DND-41 (cell line): ENCODE measurements around the gene CDK2AP2.
A peak's percentile ranks its signal among the peaks of the same experiment; 100 is the strongest.

ENCODE experiments used
- ATAC-seq: fragments of 200-7000 bp; cut with Tn5 transposase; 3 replicates; pipeline ENCODE4 v1.9.1; 2021; ENCODE audit warnings: low read depth; ENCODE audit not compliant: insufficient read depth
- DNase-seq: peaks from one replicate; pipeline ENCODE4 v3.0.0-alpha.2; 2020
- H2AFZ ChIP-seq: 2 replicates; pipeline ENCODE4 v1.6.0; 2012; ENCODE audit warnings: low read depth, low read length
- H3K27ac ChIP-seq: 2 replicates; pipeline ENCODE4 v1.5.1; 2012; ENCODE audit warnings: low read length, inconsistent platforms
- H3K27me3 ChIP-seq: fragments of 200-600 bp; sonication (generic); 2 replicates; pipeline ENCODE4 v1.6.0; 2012; ENCODE audit warnings: low read length, mild to moderate bottlenecking, inconsistent platforms; ENCODE audit not compliant: insufficient read depth, poor library complexity
- H3K36me3 ChIP-seq: 2 replicates; pipeline ENCODE4 v1.5.1; 2012; ENCODE audit warnings: low read length, inconsistent platforms; ENCODE audit not compliant: insufficient read depth
- H3K4me1 ChIP-seq: 2 replicates; pipeline ENCODE4 v1.5.1; 2012; ENCODE audit warnings: mild to moderate bottlenecking, low read length; ENCODE audit not compliant: insufficient read depth
- H3K4me2 ChIP-seq: 2 replicates; pipeline ENCODE4 v1.6.0; 2012; ENCODE audit warnings: mild to moderate bottlenecking, moderate library complexity, low read length, inconsistent platforms; ENCODE audit not compliant: insufficient read depth
- H3K4me3 ChIP-seq, 2 experiments: fragments of 200-600 bp in 1 of 2; shearing (Covaris generic) in 1 of 2; 2 replicates each; pipeline ENCODE4 v1.5.1; 2012 to 2016; ENCODE audit warnings: inconsistent platforms in 2 of 2, low read length in 2 of 2, mild to moderate bottlenecking in 2 of 2, low read depth in 1 of 2, moderate library complexity in 1 of 2
- H3K79me2 ChIP-seq: 2 replicates; pipeline ENCODE4 v1.6.0; 2012; ENCODE audit warnings: low read length, inconsistent platforms; ENCODE audit not compliant: insufficient read depth
- H3K9ac ChIP-seq: 2 replicates; pipeline ENCODE4 v1.6.0; 2012; ENCODE audit warnings: low read depth, mild to moderate bottlenecking, inconsistent platforms, low read length, moderate library complexity
- H3K9me3 ChIP-seq: 2 replicates; pipeline ENCODE4 v1.5.1; 2012; ENCODE audit warnings: low read length, moderate library complexity, mild to moderate bottlenecking, inconsistent platforms; ENCODE audit not compliant: insufficient read depth, severe bottlenecking
- H4K20me1 ChIP-seq: 2 replicates; pipeline ENCODE4 v1.6.0; 2012; ENCODE audit warnings: low read length; ENCODE audit not compliant: insufficient read depth
- EZH2 ChIP-seq: IDR thresholded peaks from 3 replicates; pipeline ENCODE4 v1.6.1; 2012; ENCODE audit warnings: borderline replicate concordance, low read depth, mild to moderate bottlenecking, moderate library complexity, low read length, inconsistent platforms; ENCODE audit not compliant: severe bottlenecking
- TF ChIP-seq, protein P1 (sequence below): IDR thresholded peaks from 2 replicates; pipeline ENCODE4 v1.5.1; 2012; ENCODE audit warnings: borderline replicate concordance, low read length, moderate library complexity, mild to moderate bottlenecking; ENCODE audit not compliant: poor library complexity, severe bottlenecking; ENCODE audit errors: extremely low read depth

Gene CDK2AP2

DNA sequence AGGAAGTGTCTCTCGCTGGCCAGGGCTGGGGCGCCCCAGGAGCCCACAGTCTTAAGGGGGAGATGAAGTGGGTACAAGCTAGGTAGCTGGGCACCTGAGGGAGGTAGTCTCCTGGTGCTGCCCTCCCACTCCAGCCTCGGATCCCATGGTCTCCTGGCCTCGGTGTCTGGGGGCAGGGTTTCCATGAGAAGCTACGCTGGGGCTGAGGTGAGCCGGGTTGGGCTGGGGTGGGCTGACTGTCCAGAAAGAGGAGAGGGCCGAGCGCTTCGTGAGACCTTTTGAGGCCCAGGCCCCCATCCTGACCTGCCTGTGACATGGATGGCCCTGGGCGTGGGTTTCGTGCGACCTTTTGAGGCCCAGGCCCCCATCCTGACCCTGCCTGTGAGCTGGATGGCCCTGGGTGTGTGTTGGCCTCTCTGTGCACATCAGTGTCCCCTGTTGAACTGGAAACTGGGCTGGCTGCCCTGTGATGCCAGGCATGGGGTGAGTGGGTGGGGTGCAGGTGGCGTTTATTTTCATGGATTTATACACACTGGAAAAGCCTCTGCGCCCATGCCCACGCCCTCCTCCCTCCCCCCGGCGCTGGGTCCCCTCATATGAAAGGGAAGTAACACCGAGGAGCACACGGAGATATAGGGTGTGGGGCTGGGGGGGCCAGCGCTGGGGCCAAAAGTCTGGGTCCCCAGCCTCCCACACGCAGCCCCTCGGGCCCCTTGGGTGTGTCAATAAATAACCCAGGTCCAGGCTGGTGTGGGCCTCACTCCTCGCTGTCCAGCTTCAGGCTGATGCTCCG is 16.5 kb downstream of the CDK2AP2 start:
- Histone ChIP-seq H3K27me3 (no peaks in the 10 kb centered on the region), H2AFZ (no peak overlapping the region), H3K9ac (no peak overlapping the region), H3K4me1 (peaks cover 3% of the 10 kb centered on the region), H3K9me3 (no peaks in the 10 kb centered on the region), H3K4me2 (no peak overlapping the region), H3K27ac (no peak overlapping the region), H3K36me3 (peaks cover 98% of the 10 kb centered on the region), H3K4me3 (no peak overlapping the region), H3K79me2 (peaks cover 16% of the 10 kb centered on the region), H4K20me1 (peaks cover 38% of the 10 kb centered on the region)
- DNase-seq, result no peak
- TF ChIP-seq EZH2, result no peak
- TF ChIP-seq, protein P1, sequence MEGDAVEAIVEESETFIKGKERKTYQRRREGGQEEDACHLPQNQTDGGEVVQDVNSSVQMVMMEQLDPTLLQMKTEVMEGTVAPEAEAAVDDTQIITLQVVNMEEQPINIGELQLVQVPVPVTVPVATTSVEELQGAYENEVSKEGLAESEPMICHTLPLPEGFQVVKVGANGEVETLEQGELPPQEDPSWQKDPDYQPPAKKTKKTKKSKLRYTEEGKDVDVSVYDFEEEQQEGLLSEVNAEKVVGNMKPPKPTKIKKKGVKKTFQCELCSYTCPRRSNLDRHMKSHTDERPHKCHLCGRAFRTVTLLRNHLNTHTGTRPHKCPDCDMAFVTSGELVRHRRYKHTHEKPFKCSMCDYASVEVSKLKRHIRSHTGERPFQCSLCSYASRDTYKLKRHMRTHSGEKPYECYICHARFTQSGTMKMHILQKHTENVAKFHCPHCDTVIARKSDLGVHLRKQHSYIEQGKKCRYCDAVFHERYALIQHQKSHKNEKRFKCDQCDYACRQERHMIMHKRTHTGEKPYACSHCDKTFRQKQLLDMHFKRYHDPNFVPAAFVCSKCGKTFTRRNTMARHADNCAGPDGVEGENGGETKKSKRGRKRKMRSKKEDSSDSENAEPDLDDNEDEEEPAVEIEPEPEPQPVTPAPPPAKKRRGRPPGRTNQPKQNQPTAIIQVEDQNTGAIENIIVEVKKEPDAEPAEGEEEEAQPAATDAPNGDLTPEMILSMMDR, result no peak
- peak; percentile 9; the same call in 1 of the 3 replicates for ATAC-seq

DNA sequence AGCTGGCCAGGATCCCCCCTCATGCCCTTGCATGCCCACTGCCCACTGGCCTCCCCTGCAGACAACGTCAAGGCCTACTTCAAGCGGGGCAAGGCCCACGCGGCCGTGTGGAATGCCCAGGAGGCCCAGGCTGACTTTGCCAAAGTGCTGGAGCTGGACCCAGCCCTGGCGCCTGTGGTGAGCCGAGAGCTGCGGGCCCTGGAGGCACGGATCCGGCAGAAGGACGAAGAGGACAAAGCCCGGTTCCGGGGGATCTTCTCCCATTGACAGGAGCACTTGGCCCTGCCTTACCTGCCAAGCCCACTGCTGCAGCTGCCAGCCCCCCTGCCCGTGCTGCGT is 17.3 kb downstream of the CDK2AP2 start:
- Histone ChIP-seq H3K27ac (no peak overlapping the region), H3K27me3 (no peaks in the 10 kb centered on the region), H3K79me2 (peaks cover 24% of the 10 kb centered on the region), H2AFZ (no peak overlapping the region), H3K36me3 (peaks cover 98% of the 10 kb centered on the region), H3K4me1 (peaks cover 11% of the 10 kb centered on the region), H4K20me1 (peaks cover 44% of the 10 kb centered on the region), H3K4me3 (no peak overlapping the region), H3K4me2 (no peak overlapping the region), H3K9ac (no peak overlapping the region), H3K9me3 (no peaks in the 10 kb centered on the region)
- DNase-seq (peak; percentile 6), ATAC-seq (no peak)
- TF ChIP-seq EZH2, result no peak
- TF ChIP-seq, protein P1, result no peak

GRCh38 chr11:67489885-67490726 is 17.9 kb downstream of the CDK2AP2 start:
- Histone ChIP-seq H2AFZ (no peak overlapping the region), H3K9me3 (no peaks in the 10 kb centered on the region), H3K36me3 (peaks cover 93% of the 10 kb centered on the region), H3K27me3 (no peaks in the 10 kb centered on the region), H3K4me2 (no peak overlapping the region), H3K79me2 (peaks cover 29% of the 10 kb centered on the region), H3K4me3 (no peak overlapping the region), H3K27ac (no peak overlapping the region), H4K20me1 (peaks cover 44% of the 10 kb centered on the region), H3K9ac (no peak overlapping the region), H3K4me1 (peaks cover 16% of the 10 kb centered on the region)
- DNase-seq (peak; percentile 6), ATAC-seq (0 out of 3 replicates have a peak, but pooled peaks have one; percentile 3)
- no peak for TF ChIP-seq EZH2
- TF ChIP-seq, protein P1, result no peak
